Astrocyte (in vitro differentiated cells and primary cell): Measurements from ENCODE around the gene ARL6IP4. TPM values are rescaled to one million over a fixed set of nuclear protein-coding genes. Genes with fewer than 3 reads are reported as not detected.

ENCODE experiments used
- DNase-seq: peaks from one replicate; pipeline ENCODE4 v3.0.0-alpha.2; 2010; ENCODE audit warnings: low read depth
- FAIRE-seq: peaks from 2 replicates; lab custom pipeline; 2011; peaks lifted over from hg19 to GRCh38; lab: Jason Lieb, UNC
- H2AFZ ChIP-seq: 2 replicates; pipeline ENCODE4 v1.6.0; 2012; ENCODE audit warnings: low read depth, low read length, inconsistent platforms
- H3K27ac ChIP-seq: 2 replicates; pipeline ENCODE4 v1.5.1; 2011; ENCODE audit warnings: low read depth, low read length, inconsistent platforms
- H3K27me3 ChIP-seq: 2 replicates; pipeline ENCODE4 v1.6.0; 2011; ENCODE audit warnings: low read length, inconsistent platforms; ENCODE audit not compliant: insufficient read depth
- H3K36me3 ChIP-seq: 2 replicates; pipeline ENCODE4 v1.5.1; 2011; ENCODE audit warnings: low read length, inconsistent platforms; ENCODE audit not compliant: insufficient read depth
- H3K4me1 ChIP-seq: 2 replicates; pipeline ENCODE4 v1.5.1; 2011; ENCODE audit warnings: low read length, inconsistent platforms; ENCODE audit not compliant: insufficient read depth
- H3K4me2 ChIP-seq: 2 replicates; pipeline ENCODE4 v1.6.0; 2012; ENCODE audit warnings: low read length, inconsistent platforms
- H3K4me3 ChIP-seq: 2 replicates; pipeline ENCODE4 v1.5.1; 2011; ENCODE audit warnings: low read depth, mild to moderate bottlenecking, low read length, inconsistent platforms; ENCODE audit not compliant: insufficient read depth
- H3K79me2 ChIP-seq: 2 replicates; pipeline ENCODE4 v1.6.0; 2012; ENCODE audit warnings: mild to moderate bottlenecking, low read length, inconsistent platforms; ENCODE audit not compliant: insufficient read depth
- H3K9ac ChIP-seq: 2 replicates; pipeline ENCODE4 v1.6.0; 2012; ENCODE audit warnings: mild to moderate bottlenecking, low read length, inconsistent platforms
- H3K9me3 ChIP-seq: 2 replicates; pipeline ENCODE4 v1.5.1; 2012; ENCODE audit warnings: low read depth, mild to moderate bottlenecking, low read length, inconsistent platforms; ENCODE audit not compliant: insufficient read depth
- H4K20me1 ChIP-seq: 2 replicates; pipeline ENCODE4 v1.6.0; 2012; ENCODE audit warnings: low read length, inconsistent platforms; ENCODE audit not compliant: insufficient read depth
- H3K27ac Mint-ChIP-seq: one replicate; pipeline ENCODE4 v1.8.0; 2021; ENCODE audit warnings: mild to moderate bottlenecking, mixed read lengths; ENCODE audit not compliant: unreplicated experiment
- H3K27me3 Mint-ChIP-seq: one replicate; pipeline ENCODE4 v1.8.0; 2021; ENCODE audit warnings: low read depth, mixed read lengths; ENCODE audit not compliant: unreplicated experiment
- H3K36me3 Mint-ChIP-seq: one replicate; pipeline ENCODE4 v1.8.0; 2021; ENCODE audit warnings: low read depth, mixed read lengths; ENCODE audit not compliant: unreplicated experiment
- H3K4me1 Mint-ChIP-seq: one replicate; pipeline ENCODE4 v1.8.0; 2021; ENCODE audit warnings: low read depth, mixed read lengths; ENCODE audit not compliant: unreplicated experiment
- H3K4me3 Mint-ChIP-seq: one replicate; pipeline ENCODE4 v1.8.0; 2021; ENCODE audit warnings: mild to moderate bottlenecking, moderate library complexity, mixed read lengths; ENCODE audit not compliant: unreplicated experiment
- H3K9me3 Mint-ChIP-seq: one replicate; pipeline ENCODE4 v1.8.0; 2021; ENCODE audit warnings: mild to moderate bottlenecking, mixed read lengths; ENCODE audit not compliant: unreplicated experiment
- CTCF ChIP-seq: IDR thresholded peaks from 2 replicates; pipeline ENCODE4 v1.5.1; 2011; ENCODE audit warnings: low read depth, mild to moderate bottlenecking, inconsistent platforms, low read length, moderate library complexity; ENCODE audit not compliant: insufficient read depth
- EZH2 ChIP-seq: IDR thresholded peaks from 2 replicates; pipeline ENCODE4 v1.6.1; 2012; ENCODE audit warnings: mild to moderate bottlenecking, low read length, inconsistent platforms; ENCODE audit not compliant: insufficient read depth
- total RNA-seq: library from RNA; stranded (reverse); gene quantifications from 2 replicates; pipeline ENCODE4 v1.2.1, GENCODE V29; 2021

Gene ARL6IP4
- total RNA-seq, 1 donor from 2014 or later = 122 TPM

- Histone ChIP-seq H4K20me1 (no peaks in the 10 kb centered on the region), H3K4me3 (no peak overlapping the region), H3K4me1 (no peaks in the 10 kb centered on the region), H3K27ac (no peak overlapping the region), H3K27me3 (no peaks in the 10 kb centered on the region), H2AFZ (no peak overlapping the region), H3K9me3 (no peaks in the 10 kb centered on the region), H3K36me3 (no peaks in the 10 kb centered on the region), H3K79me2 (no peaks in the 10 kb centered on the region), H3K9ac (no peak overlapping the region), H3K4me2 (no peak overlapping the region)
- DNase-seq (no peak), FAIRE-seq (no peak)
- Mint-ChIP-seq H3K9me3 (peaks cover 1% of the 10 kb centered on the region), H3K4me1 (no peaks in the 10 kb centered on the region), H3K27ac (no peak overlapping the region), H3K27me3 (peaks cover 3% of the 10 kb centered on the region), H3K4me3 (no peak overlapping the region), H3K36me3 (peaks cover 7% of the 10 kb centered on the region)
- no peak for TF ChIP-seq EZH2
- no peak for TF ChIP-seq CTCF
Measured at GRCh38 chr12:123000578-123000977, 20.1 kb downstream of the ARL6IP4 start.

GRCh38 chr12:123001464-123001863, 21.0 kb downstream of the ARL6IP4 start:
- H2AFZ ChIP-seq = no peak overlapping the region
- no peaks in the 10 kb centered on the region for H3K79me2 ChIP-seq
- no peaks in the 10 kb centered on the region for H3K9me3 ChIP-seq
- H3K27ac ChIP-seq = no peak overlapping the region
- no peak for DNase-seq
- H3K36me3 Mint-ChIP-seq = peaks cover 7% of the 10 kb centered on the region
- TF ChIP-seq EZH2 (no peak), CTCF (no peak)
- H3K27me3 ChIP-seq = no peaks in the 10 kb centered on the region
- no peak overlapping the region for H3K4me3 ChIP-seq
- H3K36me3 ChIP-seq = no peaks in the 10 kb centered on the region
- no peaks in the 10 kb centered on the region for H4K20me1 ChIP-seq
- FAIRE-seq = no peak
- peaks cover 3% of the 10 kb centered on the region for H3K27me3 Mint-ChIP-seq
- no peak overlapping the region for H3K4me2 ChIP-seq
- H3K9ac ChIP-seq = no peak overlapping the region
- H3K4me1 ChIP-seq = no peaks in the 10 kb centered on the region
- H3K27ac Mint-ChIP-seq = no peak overlapping the region
- no peaks in the 10 kb centered on the region for H3K4me1 Mint-ChIP-seq
- H3K4me3 Mint-ChIP-seq = no peak overlapping the region
- peaks cover 1% of the 10 kb centered on the region for H3K9me3 Mint-ChIP-seq

GRCh38 chr12:123003257-123003656, 22.8 kb downstream of the ARL6IP4 start:
- no peak overlapping the region for H2AFZ ChIP-seq
- TF ChIP-seq CTCF = no peak
- no peak for TF ChIP-seq EZH2
- no peak overlapping the region for H3K27ac ChIP-seq
- no peak overlapping the region for H3K9ac ChIP-seq
- no peaks in the 10 kb centered on the region for H3K27me3 ChIP-seq
- no peak overlapping the region for H3K4me2 ChIP-seq
- Mint-ChIP-seq H3K27me3 (peaks cover 3% of the 10 kb centered on the region), H3K27ac (no peak overlapping the region), H3K4me1 (peaks cover 6% of the 10 kb centered on the region), H3K4me3 (no peak overlapping the region), H3K9me3 (peaks cover 1% of the 10 kb centered on the region), H3K36me3 (peaks cover 9% of the 10 kb centered on the region)
- peaks cover 6% of the 10 kb centered on the region for H3K4me1 ChIP-seq
- H3K9me3 ChIP-seq = no peaks in the 10 kb centered on the region
- DNase-seq = no peak
- no peak for FAIRE-seq
- H3K4me3 ChIP-seq = no peak overlapping the region
- no peaks in the 10 kb centered on the region for H3K79me2 ChIP-seq
- H3K36me3 ChIP-seq = no peaks in the 10 kb centered on the region
- H4K20me1 ChIP-seq = no peaks in the 10 kb centered on the region
